Stimulated activated CD8-positive, alpha-beta memory T cell treated with anti-CD3 and anti-CD28 coated beads, Interleukin-12 subunit alpha, Interleukin-12 subunit beta, amount 100 ng/mL, for 1 hour (primary cell): ENCODE measurements around the gene GLIS2.

Source experiments
- DNase-seq: peaks from one replicate; pipeline ENCODE4 v3.0.0-alpha.2; 2020; ENCODE audit warnings: low read depth

GLIS2 gene

DNA sequence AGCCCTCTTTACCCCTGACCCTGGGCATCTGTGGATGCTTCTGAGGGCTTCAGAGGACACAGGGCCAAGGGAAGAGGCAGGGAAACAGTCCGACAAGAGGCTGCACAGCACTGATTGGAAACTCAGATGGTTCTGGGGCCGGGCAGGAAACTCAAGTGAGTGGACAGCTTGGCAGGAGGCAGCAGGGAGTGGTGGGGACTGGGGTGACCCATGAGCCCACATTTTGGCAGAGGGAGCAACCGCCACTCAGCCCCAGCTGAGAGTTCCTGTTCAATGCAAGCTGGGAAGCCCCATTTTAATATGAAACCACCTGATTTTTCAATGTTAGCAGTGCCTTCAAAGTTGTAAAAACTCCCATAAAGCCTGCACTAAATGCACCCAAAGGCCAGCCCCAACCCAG, 54.3 kb downstream of the GLIS2 start:
- no peak for DNase-seq

DNA sequence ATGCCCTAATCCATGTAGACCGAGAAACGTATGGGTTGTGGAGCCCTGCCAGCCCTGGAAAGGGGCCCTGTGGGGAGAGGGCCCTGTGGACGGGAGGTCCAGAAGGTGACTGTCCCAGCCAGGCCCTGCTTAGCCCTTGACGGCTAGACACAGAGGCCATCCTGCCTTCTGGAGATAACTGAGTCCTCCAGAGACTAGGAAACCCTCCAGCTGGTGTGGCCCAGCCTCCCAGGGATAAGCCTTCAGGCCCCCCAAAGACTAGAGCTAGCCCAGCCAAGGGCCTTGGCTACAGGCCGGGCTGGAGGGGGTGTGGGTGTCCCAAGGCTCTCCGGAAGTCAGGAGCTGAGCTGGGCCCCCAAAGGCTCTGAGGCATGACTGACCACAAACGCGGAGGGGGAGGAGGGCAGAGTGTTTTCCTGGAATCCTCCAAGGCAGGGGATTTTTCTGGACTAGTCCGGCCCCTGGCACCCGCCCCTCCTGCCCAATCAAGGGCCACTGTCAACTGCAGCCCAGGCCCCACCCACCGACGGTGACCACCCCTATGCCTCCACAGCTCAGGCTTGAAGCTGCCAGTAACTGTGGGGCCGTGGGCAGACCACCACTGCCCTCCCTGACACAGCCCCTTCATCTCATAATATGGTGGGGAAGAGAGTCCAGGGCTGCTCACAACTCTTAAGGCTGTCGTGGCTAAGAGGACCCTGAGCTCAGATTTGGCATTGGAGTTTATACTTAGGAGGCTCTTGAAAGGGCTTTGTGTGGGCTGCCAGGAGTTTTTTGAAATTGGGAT, 54.9 kb downstream of the GLIS2 start:
- DNase-seq: no peak

DNA sequence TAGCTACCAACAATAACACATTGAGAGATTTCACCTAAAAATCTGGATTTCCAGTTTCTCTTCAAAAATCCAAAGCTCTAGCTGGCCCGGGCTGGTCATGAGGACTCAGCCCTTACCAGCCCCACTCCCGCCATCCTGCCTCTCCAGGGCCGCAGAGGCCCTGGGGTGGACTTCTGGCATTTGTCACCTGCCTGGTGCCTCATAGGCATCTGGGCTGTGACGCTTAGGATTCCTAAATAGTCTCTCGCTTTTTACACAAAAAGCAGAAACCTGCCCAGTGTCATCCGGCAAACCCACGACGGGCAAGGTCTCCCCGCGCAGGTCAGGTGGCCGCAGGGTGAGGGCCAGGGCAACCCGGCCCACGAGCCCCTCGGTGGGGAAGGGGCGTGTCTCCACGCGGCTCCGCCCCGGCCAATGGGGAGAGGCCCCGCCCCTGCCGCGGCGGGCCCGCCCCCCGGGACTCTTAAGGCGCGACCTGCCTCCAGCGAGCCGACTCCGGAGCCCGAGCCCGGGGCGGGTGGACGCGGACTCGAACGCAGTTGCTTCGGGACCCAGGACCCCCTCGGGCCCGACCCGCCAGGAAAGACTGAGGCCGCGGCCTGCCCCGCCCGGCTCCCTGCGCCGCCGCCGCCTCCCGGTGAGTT, 55.6 kb downstream of the GLIS2 start, which contains the start of gene VASN:
Gene VASN (plus strand): TSS at position 492 of the 644 bp plus-strand sequence. CDS start 9,030 bp downstream, outside the sequence.
- peak; percentile 59 for DNase-seq

DNA sequence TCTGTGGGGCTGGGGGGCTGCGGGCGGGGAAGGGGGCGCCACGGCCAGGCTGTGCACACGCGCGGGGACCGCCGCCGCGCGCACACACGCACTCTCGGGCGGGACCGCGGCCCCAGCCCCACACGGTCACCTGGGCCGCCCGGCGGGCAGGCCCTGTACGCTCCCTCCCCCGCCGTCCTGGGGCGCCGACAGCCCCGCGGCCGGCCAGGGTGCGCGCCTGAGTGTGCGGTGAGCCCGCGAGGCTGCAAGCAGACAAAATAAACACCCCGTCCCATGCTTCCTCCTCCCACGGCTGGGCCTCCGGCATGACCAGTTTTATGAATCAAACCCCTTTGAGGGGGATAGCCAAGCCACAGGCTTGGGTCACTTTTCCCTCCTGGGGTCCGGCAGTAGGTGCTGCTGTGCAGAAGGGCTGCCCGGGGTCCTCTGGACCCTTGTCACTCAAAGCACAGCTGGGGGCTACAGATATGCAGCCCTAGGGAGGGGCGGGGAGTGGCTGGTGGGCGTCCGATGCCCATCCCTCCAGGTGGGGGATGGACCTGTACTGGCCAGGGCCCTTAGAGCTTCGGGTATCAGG, 56.2 kb downstream of the GLIS2 start:
- DNase-seq: no peak

DNA sequence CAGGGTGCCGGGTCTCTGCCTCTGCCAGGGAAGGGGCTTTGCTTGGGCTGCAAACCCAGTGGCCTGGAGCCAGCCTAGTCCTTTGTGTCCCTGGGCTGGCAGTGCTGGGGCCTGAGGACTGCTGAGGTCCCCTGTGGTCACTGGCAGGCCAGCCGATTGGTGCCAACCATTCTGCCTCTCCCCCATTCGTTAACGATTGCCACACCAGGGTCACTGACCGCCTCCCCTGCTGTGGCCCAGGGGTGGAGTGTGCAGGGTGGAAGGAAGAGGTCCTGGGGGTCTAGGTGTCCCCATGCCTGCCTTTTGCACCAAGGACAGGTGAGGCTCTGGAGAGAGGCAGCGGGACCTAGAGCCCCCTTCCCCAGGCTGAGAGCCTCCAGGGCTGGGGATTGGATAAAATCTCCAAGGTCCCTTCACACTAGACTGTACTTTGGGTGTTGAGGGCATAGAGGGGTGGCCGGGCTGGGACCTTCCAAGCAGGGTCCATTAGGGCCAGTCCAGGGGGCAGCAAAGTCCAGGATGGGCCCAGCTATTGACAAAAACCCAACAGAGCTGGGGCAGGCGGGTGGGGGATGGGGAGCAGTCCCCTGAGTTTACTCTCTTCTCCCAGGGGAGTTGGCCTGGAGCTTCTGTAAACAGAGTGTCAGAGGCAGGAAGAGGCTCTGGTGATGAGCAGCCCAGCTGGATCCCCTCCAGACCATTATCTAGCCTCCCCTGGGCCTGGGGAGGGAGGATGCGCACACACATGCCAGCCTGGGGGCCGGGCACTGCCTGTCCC, 56.9 kb downstream of the GLIS2 start:
- DNase-seq: no peak

DNA sequence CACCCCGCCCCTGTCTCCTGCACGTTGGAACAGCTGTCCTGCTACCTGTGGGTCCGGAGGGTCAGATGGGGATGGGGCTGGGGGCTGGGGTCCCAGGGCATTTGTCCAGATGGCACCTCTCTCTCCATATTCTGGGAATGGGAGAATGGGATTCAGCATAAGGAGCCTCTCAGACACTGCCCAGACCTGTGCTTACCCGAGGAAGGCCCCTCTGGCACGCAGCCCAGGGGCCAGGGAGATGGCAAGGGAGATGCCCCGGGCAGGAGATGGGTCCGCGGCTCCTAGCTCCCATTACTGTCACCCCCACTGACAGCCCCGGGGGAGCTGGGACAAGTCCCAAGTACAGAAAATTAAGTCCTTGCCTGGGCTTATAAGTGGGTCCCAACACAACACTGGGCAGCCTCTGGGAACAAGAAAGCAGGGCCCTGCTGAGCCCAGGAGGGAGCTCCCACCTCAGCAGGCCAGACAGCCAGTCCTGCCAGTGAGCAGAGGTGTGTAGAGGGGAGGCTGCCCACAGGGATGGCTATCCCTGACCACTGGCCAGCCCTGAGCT, 57.6 kb downstream of the GLIS2 start:
- DNase-seq: no peak

DNA sequence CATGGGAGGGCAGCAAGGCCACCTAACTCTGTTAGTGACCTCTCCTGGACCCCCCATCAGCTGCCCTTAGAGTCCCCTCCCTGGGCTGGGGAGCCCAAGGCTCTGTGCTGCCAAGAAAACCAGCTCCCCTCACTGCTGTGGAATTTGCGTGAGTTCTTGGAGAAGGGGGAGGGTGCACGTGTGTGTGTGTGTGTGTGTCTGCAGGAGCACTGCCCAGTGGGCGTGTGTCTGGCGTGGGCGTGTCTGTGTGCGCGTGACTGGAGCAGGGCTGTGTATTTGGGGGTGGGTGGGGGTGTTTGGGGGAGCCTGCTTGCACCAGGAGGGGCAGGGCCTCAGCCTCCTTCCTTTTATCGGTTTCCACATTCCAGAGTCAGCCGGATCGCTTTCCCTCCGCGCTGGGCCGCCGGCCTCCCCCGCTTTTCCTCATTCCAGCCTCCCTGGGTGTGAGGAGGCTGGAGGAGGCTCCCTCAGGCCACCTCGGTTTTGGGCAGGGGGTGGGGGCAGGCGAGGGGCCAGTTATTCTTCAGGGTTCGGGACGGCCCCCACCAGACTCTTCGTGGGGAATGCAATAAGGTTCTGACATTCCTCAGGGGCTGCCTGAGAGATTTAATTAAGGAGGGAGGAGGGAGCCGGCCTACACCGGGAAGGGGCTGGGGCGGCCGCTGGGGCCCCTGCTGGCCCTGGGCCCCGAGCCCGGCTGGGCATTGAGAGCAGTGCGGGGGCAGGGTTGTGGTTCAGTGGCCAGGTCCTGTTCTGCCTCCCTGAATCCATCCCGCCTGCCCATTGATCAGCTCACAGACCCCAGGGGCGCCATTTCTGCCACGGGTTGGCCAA, 58.3 kb downstream of the GLIS2 start:
- no peak for DNase-seq

DNA sequence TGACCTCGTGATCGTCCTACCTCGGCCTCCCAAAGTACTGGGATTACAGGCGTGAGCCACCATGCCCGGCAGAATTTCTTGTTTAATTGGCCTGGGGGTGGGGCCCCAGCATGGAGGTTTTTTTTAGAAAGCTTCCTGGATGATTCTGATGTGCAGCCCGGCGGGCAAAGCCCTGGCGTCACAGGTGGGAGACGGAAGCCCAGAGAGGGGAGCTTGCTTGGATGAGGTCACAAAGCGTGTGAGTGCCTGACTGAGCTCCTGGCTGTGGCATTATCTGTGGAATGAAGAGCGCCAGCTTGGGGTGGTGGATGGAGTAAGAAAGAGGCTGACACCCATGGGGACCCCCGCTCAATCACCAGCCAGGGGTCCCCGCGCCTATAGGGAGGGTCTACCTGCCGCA, 59.9 kb downstream of the GLIS2 start:
- no peak for DNase-seq

DNA sequence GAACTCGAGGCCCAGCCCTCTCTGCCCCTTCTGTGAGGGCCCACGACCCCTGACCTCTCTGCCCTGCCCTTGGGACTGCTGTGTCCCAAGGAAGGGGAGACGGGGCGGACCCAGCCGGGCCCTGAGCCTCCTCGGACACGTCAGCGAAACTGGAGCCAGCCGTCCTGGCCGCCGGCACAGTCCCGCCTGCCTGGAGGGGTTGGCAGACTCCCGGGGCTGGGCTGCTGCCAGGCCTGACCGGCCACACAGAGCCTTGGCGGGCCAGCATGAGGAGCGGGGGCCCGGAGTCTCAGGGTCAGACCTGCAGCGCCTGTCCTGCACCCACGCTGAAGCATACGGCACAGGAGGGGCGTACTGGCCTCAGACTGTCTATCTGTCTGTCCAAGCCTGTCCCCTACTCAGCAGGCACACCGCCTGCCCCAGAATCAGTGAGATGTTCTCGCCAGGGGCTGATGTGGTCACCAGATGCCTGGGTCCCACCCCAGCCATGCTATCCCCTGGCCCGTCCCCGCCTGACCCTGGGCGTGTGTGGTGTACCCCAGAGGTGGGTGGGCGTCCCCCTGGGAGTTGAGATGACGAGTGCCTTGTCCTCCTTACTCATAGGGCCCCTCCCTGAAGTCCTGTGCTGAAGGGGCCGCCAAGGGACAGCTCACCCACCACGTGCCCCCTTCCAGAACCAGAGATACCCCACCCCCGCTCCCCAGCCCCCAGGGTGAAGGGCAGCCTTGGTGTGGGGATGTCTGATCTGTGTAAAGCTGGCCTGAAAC, 60.4 kb downstream of the GLIS2 start:
- DNase-seq: no peak

DNA sequence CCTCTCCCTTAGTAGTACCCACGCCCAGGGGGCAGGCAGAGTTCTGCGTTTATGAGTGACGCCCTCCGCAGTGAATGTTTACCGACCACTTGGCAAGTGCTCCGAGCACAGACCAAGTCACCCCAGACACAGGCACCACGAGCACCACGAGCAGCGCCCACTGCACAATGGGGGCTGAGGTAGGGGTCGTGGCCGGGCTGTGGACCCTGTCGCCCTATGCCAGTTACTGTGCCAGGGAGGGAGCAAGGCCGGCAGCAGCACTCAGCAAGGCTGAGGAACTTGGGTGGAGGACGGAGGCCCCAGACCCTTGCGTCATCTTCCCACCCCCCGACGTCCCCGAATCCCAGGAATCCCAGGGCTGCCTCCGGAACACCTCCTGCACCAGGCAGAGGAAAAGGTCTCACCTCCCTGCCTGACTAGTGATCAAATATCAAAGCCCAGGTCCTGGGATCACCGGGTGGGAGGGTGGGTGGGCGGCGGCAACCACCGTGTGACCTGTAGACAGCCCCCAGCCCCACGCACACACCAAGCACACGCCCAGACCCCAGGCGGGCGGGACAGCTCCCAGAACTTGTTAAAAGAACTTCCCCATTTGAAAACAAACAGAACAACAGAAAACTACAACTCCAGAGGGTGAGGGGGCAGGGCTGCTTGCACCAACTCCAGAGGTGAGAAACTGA, 61.2 kb downstream of the GLIS2 start:
- DNase-seq: no peak

DNA sequence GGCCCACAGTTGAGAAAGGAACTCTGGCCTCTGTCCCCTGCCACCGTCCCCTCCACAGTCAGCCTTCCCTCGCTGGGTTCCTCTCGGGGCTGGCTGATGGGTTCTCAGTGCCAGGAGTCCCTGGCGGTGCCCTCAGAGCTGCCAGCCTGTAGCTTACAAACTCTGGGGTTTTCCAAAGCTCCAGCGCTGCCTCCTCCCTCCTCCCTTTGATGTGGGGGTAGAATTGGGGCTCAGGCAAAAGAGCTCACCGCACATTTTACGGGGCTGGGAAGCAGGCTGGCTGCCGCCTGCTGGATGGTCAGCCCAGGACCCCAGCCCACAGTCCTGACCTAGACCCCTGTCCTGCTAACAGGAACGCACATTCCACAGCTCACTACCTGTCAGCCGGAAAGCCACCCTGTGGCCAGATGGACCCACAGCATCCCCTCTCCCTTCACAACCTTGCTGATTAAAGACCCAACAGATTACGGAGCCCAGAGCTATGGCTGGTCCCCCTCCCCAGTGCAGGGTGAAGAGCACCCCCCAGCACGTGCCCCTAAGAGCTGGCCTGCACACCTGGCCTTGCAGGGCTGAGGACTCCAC, 61.8 kb downstream of the GLIS2 start:
- DNase-seq: no peak

DNA sequence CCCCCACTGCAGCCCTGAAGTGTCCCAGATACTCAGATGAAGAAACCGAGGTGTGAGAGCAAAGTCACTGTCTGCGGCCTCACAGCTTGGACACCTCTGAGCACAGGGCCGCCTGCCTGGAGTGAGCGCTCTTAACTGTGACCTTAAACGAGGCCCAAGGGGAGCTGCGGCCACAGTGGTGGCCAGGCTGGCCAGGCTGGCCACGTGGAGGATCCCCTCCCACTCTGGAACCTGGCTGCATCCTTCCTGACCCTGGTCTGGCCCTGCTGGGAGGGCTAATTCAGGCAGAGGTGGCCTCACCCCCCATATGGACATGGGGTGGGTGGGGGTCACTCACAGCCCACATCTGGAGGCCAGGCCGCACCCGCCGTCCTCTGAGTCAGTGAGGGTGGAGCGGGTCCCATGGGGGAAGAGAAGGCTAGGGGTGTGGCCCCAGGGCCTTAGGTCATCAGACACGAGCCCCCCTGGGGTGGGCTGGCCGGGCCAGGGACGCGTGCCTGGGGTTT, 62.3 kb downstream of the GLIS2 start:
- no peak for DNase-seq

DNA sequence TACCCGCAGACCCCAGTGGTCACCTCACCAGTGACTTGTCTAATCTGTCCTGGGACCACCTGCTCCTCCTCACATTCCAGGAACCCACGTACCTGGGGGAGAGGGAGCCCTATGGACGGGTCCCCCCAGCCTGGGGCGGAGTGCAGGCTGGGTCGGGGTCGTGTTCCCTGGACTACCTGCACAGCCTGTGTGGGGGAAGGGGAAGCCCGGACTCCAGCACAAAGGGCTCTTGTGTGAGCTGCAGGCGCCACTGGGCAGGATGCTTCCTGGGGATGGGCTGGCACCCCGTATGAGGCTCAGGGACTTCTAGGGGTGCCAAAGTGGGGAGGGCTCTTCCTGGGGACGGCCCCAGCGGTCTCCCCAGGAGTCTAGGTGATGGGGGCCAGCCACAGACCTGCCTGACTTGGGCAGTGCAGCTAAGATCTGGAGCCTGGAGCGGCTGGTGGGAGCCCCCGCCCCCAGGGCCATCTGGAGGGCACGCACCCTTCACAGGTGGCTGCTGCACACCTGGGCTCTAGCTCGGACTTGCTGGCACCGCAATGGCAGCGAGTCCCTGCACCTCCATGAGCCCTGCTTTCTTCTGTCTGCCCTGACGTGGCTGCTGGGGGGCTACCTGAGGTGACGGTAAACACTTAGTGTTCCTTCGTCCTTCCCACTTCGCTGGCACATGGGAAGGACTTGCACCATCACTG, 63.3 kb downstream of the GLIS2 start:
- no peak for DNase-seq

DNA sequence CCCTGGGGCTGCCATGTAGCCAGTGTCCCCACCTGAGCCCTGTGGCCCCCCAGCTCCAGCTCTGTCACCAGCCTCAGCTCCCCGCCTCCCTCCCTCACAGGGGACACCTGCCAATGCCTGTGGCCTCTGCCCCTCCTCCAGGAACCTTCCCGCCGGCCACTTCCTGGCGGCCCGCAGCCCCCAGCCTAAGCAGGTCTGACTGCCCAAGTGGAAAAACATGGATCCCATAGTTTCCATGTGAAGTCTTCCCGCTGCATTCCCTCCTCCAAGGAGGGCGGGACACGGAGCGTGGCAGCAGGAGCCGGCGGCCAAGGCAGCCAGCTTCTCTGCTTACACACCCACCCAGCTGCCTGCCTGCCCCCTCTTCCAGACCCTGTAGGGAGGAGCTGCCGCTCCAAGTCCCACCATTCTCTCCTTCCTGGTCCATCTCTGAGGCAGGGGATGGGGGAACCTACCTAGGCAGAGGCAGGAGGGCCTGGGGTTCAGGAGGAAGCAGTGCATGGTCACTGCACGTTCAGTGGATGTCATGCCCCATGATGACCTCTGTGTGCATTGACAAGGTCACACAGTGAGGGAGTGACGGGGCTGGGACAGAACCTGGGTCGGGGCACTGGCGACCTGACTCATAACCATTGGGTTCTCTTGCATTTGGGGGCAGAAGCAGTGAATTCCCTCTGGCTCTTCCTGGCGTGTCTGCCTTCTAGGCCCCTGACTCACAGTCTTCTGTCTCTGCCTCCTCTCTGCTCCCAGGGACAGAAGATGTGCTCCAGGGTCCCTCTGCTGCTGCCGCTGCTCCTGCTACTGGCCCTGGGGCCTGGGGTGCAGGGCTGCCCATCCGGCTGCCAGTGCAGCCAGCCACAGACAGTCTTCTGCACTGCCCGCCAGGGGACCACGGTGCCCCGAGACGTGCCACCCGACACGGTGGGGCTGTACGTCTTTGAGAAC, 64.5 kb downstream of the GLIS2 start:
- DNase-seq: no peak

DNA sequence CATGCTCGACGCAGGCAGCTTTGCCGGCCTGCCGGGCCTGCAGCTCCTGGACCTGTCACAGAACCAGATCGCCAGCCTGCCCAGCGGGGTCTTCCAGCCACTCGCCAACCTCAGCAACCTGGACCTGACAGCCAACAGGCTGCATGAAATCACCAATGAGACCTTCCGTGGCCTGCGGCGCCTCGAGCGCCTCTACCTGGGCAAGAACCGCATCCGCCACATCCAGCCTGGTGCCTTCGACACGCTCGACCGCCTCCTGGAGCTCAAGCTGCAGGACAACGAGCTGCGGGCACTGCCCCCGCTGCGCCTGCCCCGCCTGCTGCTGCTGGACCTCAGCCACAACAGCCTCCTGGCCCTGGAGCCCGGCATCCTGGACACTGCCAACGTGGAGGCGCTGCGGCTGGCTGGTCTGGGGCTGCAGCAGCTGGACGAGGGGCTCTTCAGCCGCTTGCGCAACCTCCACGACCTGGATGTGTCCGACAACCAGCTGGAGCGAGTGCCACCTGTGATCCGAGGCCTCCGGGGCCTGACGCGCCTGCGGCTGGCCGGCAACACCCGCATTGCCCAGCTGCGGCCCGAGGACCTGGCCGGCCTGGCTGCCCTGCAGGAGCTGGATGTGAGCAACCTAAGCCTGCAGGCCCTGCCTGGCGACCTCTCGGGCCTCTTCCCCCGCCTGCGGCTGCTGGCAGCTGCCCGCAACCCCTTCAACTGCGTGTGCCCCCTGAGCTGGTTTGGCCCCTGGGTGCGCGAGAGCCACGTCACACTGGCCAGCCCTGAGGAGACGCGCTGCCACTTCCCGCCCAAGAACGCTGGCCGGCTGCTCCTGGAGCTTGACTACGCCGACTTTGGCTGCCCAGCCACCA, 65.4 kb downstream of the GLIS2 start:
- DNase-seq: no peak

DNA sequence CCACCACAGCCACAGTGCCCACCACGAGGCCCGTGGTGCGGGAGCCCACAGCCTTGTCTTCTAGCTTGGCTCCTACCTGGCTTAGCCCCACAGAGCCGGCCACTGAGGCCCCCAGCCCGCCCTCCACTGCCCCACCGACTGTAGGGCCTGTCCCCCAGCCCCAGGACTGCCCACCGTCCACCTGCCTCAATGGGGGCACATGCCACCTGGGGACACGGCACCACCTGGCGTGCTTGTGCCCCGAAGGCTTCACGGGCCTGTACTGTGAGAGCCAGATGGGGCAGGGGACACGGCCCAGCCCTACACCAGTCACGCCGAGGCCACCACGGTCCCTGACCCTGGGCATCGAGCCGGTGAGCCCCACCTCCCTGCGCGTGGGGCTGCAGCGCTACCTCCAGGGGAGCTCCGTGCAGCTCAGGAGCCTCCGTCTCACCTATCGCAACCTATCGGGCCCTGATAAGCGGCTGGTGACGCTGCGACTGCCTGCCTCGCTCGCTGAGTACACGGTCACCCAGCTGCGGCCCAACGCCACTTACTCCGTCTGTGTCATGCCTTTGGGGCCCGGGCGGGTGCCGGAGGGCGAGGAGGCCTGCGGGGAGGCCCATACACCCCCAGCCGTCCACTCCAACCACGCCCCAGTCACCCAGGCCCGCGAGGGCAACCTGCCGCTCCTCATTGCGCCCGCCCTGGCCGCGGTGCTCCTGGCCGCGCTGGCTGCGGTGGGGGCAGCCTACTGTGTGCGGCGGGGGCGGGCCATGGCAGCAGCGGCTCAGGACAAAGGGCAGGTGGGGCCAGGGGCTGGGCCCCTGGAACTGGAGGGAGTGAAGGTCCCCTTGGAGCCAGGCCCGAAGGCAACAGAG, 66.3 kb downstream of the GLIS2 start:
- no peak for DNase-seq
